Measurements from ENCODE around the gene LAPTM5. TPM values are rescaled to one million over a fixed set of nuclear protein-coding genes. Genes with fewer than 3 reads are reported as not detected.
A peak's percentile ranks its signal among the peaks of the same experiment; 100 is the strongest.

The LAPTM5 gene
- total RNA-seq, 4 donors from 2014 or later, result 21.1 to 67.8 (median 43.1) TPM

DNA sequence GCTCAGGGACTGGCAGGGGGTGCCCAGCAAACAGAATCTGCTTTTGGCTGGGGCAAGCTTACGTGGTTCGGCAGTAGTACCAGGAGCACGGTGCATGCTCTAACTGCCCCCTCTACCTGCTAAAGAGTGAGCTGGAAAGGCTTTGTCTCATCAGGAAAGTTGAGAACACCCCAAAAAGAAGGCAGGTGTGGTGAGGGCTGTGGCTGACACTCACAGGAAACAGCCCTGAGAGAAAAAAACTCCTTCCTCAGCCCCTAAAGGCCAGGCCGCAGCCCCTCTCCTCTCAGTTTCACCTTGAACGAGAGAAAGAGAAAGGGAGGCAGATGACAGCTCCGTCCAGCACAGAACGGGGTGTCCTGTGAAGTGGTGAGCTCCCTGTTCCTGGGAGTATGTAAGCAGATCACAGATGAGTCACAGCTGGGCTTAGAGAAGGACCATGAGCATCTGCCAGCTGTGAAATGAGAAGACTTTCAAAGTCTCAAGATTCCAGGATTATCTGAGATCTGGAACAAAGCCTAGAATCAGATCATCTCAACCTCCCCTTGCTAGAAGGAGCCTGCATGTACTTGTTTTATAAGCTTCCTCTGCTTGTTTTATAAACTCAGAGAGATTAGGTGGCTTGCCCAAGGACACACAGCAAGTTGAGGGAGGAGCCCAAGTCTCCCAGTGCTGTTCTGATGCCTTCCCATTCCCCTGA, 13.4 kb downstream of the LAPTM5 start:
- H3K36me3 ChIP-seq, result no peaks in the 10 kb centered on the region
- H3K4me1 ChIP-seq, result peaks cover 0 to 67% (median 19%) of the 10 kb centered on the region in 4 donors
- TF ChIP-seq POLR2A (IDR thresholded peaks at IDR 0.05) (no peak), EP300 (IDR thresholded peaks at IDR 0.05) (no peak)
- TF ChIP-seq, protein P1, sequence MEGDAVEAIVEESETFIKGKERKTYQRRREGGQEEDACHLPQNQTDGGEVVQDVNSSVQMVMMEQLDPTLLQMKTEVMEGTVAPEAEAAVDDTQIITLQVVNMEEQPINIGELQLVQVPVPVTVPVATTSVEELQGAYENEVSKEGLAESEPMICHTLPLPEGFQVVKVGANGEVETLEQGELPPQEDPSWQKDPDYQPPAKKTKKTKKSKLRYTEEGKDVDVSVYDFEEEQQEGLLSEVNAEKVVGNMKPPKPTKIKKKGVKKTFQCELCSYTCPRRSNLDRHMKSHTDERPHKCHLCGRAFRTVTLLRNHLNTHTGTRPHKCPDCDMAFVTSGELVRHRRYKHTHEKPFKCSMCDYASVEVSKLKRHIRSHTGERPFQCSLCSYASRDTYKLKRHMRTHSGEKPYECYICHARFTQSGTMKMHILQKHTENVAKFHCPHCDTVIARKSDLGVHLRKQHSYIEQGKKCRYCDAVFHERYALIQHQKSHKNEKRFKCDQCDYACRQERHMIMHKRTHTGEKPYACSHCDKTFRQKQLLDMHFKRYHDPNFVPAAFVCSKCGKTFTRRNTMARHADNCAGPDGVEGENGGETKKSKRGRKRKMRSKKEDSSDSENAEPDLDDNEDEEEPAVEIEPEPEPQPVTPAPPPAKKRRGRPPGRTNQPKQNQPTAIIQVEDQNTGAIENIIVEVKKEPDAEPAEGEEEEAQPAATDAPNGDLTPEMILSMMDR (IDR thresholded peaks at IDR 0.05), result no peak
- 80 to 84% methylated on average over 7 of the region's 7 CpGs for WGBS, 2 donors
- peak overlapping the region in 1 of 4 donors; percentile 1 for H3K4me3 ChIP-seq
- H3K27ac ChIP-seq, result peak overlapping the region in 2 of 4 donors; percentile 11 to 59
- H3K9me3 ChIP-seq, result no peaks in the 10 kb centered on the region
- H3K27me3 ChIP-seq, result no peaks in the 10 kb centered on the region
- no peak for DNase-seq (ENCODE audit: low spot score in 2 of 2)

DNA sequence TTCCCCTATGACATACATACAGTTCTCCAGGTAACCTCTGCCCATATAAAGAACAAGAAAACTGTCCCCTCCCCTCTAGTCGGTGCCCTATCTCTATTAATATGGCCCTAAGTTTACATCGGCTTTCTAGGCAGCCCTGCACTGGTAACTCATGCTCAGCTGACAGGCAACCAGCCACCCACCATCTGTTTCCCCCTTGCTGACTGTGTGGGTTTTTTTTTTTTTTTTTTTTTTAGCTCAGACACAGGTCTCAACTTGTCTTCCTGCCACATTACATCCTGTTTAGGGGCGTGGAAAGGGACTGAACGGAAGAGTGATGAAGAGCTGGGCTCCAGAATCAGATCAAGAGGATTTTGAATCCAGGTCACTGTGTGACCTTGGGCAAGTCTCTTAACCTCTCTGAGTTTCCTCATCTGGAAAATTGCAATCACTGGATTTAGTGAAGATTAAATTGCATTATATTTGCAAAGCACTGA, 14.0 kb downstream of the LAPTM5 start:
- no peak for DNase-seq (ENCODE audit: low spot score in 2 of 2)
- Histone ChIP-seq H3K4me3 (peak overlapping the region in 1 of 4 donors; percentile 1), H3K27me3 (no peaks in the 10 kb centered on the region), H3K27ac (peak overlapping the region in 1 of 4 donors; percentile 59), H3K36me3 (no peaks in the 10 kb centered on the region), H3K4me1 (peaks cover 0 to 61% (median 14%) of the 10 kb centered on the region in 4 donors), H3K9me3 (no peaks in the 10 kb centered on the region)
- TF ChIP-seq EP300 (IDR thresholded peaks at IDR 0.05), result no peak
- no peak for TF ChIP-seq POLR2A (IDR thresholded peaks at IDR 0.05)
- TF ChIP-seq, protein P1 (IDR thresholded peaks at IDR 0.05), result no peak
- WGBS, 2 donors, result 60 to 79% methylated on average over 4 of the region's 4 CpGs

- Histone ChIP-seq H3K27ac (no peak overlapping the region), H3K4me3 (no peak overlapping the region), H3K9me3 (no peaks in the 10 kb centered on the region), H3K4me1 (peaks cover 0 to 56% (median 8%) of the 10 kb centered on the region in 4 donors), H3K36me3 (peaks cover 0 to 5% (median 0%) of the 10 kb centered on the region in 3 donors), H3K27me3 (no peaks in the 10 kb centered on the region)
- no peak for TF ChIP-seq POLR2A (IDR thresholded peaks at IDR 0.05)
- TF ChIP-seq, protein P1 (IDR thresholded peaks at IDR 0.05), result no peak
- no peak for TF ChIP-seq EP300 (IDR thresholded peaks at IDR 0.05)
- DNase-seq (ENCODE audit: low spot score in 2 of 2), result no peak
- 92 to 97% methylated on average over 3 of the region's 3 CpGs for WGBS, 2 donors
These were observed 14.5 kb downstream of the LAPTM5 start for GRCh38 chr1:30742963-30743559.

- TF ChIP-seq, protein P1 (IDR thresholded peaks at IDR 0.05), result no peak
- no peak for TF ChIP-seq EP300 (IDR thresholded peaks at IDR 0.05)
- no peak for TF ChIP-seq POLR2A (IDR thresholded peaks at IDR 0.05)
- no peak for DNase-seq (ENCODE audit: low spot score in 2 of 2)
- Histone ChIP-seq H3K27ac (no peak overlapping the region), H3K27me3 (no peaks in the 10 kb centered on the region), H3K9me3 (no peaks in the 10 kb centered on the region), H3K4me1 (peaks cover 0 to 50% (median 5%) of the 10 kb centered on the region in 4 donors), H3K4me3 (no peak overlapping the region), H3K36me3 (peaks cover 0 to 6% (median 0%) of the 10 kb centered on the region in 3 donors)
- WGBS, 2 donors, result 78 to 92% methylated on average over 9 to 11 of the region's 11 CpGs
These were observed 15.1 kb downstream of the LAPTM5 start for GRCh38 chr1:30742300-30742962.
